ENCODE measurements around the gene DNAJA3.

DNA sequence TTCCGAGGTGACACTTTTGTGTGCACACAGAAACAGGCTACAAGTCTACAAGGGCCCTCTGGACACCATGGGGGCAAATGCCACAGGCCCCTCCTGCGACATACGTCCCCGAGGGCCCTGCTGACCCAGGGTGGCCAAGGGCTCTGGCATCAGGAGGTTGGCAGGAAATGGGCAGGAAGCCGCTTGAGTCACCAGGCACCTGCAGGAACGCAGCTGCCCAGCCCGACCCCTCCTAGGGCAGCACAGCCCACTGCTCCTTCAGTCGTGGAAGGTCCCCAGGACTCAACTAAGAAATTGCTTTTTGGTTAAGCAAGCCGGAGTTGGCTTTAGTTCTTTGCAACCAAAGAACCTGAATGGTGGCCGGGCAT is 17.4 kb upstream of the DNAJA3 start:
- TF ChIP-seq, protein P1, sequence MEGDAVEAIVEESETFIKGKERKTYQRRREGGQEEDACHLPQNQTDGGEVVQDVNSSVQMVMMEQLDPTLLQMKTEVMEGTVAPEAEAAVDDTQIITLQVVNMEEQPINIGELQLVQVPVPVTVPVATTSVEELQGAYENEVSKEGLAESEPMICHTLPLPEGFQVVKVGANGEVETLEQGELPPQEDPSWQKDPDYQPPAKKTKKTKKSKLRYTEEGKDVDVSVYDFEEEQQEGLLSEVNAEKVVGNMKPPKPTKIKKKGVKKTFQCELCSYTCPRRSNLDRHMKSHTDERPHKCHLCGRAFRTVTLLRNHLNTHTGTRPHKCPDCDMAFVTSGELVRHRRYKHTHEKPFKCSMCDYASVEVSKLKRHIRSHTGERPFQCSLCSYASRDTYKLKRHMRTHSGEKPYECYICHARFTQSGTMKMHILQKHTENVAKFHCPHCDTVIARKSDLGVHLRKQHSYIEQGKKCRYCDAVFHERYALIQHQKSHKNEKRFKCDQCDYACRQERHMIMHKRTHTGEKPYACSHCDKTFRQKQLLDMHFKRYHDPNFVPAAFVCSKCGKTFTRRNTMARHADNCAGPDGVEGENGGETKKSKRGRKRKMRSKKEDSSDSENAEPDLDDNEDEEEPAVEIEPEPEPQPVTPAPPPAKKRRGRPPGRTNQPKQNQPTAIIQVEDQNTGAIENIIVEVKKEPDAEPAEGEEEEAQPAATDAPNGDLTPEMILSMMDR (IDR thresholded peaks at IDR 0.05; ENCODE audit: insufficient read depth, low read depth, low read length), result no peak
- no peak for TF ChIP-seq EZH2 (IDR thresholded peaks at IDR 0.05; ENCODE audit: insufficient read depth, low read length)
